ENCODE measurements around the gene SORCS1.

Gene SORCS1

GRCh38 chr10:106992055-106992454 lies 172.5 kb downstream of the SORCS1 start:
- DNase-seq (ENCODE audit: low spot score) = no peak

GRCh38 chr10:106991091-106991490 lies 173.4 kb downstream of the SORCS1 start:
- DNase-seq (ENCODE audit: low spot score) = no peak

GRCh38 chr10:106987362-106987761 lies 177.1 kb downstream of the SORCS1 start:
- DNase-seq (ENCODE audit: low spot score) = no peak

GRCh38 chr10:106982268-106982667 lies 182.2 kb downstream of the SORCS1 start:
- no peak for DNase-seq (ENCODE audit: low spot score)

GRCh38 chr10:106981452-106982075 lies 182.9 kb downstream of the SORCS1 start:
- no peak for DNase-seq (ENCODE audit: low spot score)

- DNase-seq (ENCODE audit: low spot score) = no peak
Measured at GRCh38 chr10:106980495-106981451, 183.7 kb downstream of the SORCS1 start.

- no peak for DNase-seq (ENCODE audit: low spot score)
Measured at GRCh38 chr10:106978756-106979155, 185.8 kb downstream of the SORCS1 start.

- DNase-seq (ENCODE audit: low spot score) = no peak
Measured at GRCh38 chr10:106973716-106974115, 190.8 kb downstream of the SORCS1 start.

GRCh38 chr10:106973288-106973687 lies 191.2 kb downstream of the SORCS1 start:
- no peak for DNase-seq (ENCODE audit: low spot score)

GRCh38 chr10:106972381-106972780 lies 192.1 kb downstream of the SORCS1 start:
- no peak for DNase-seq (ENCODE audit: low spot score)

- DNase-seq (ENCODE audit: low spot score) = no peak
Measured at GRCh38 chr10:106971411-106971831, 193.1 kb downstream of the SORCS1 start.

GRCh38 chr10:106967452-106967851 lies 197.1 kb downstream of the SORCS1 start:
- DNase-seq (ENCODE audit: low spot score) = no peak

- no peak for DNase-seq (ENCODE audit: low spot score)
Measured at GRCh38 chr10:106960812-106961211, 203.7 kb downstream of the SORCS1 start.

GRCh38 chr10:106959521-106959920 lies 205.0 kb downstream of the SORCS1 start:
- no peak for DNase-seq (ENCODE audit: low spot score)

- peak; percentile 72 for DNase-seq (ENCODE audit: low spot score)
Measured at GRCh38 chr10:106958589-106959361, 205.7 kb downstream of the SORCS1 start.

GRCh38 chr10:106957823-106958588 lies 206.5 kb downstream of the SORCS1 start:
- no peak for DNase-seq (ENCODE audit: low spot score)

GRCh38 chr10:106956216-106956915 lies 208.1 kb downstream of the SORCS1 start:
- no peak for DNase-seq (ENCODE audit: low spot score)

GRCh38 chr10:106955133-106955532 lies 209.4 kb downstream of the SORCS1 start:
- DNase-seq (ENCODE audit: low spot score) = no peak

- no peak for DNase-seq (ENCODE audit: low spot score)
Measured at GRCh38 chr10:106952033-106952432, 212.5 kb downstream of the SORCS1 start.

GRCh38 chr10:106949680-106950478 lies 214.6 kb downstream of the SORCS1 start:
- DNase-seq (ENCODE audit: low spot score) = no peak
